Natural killer cell (primary cell): ENCODE results near the gene FOXF1. TPM values are rescaled to one million over a fixed set of nuclear protein-coding genes. Genes with fewer than 3 reads are reported as not detected.
A peak's percentile ranks its signal among the peaks of the same experiment; 100 is the strongest.

ENCODE experiments used
- ATAC-seq, 3 donors: fragments of 150-1000 bp in 2 of 3; fragments of 200-7000 bp in 1 of 3; cut with Tn5 transposase; 1 replicate in 1 of 3; 2 replicates in 2 of 3; pipeline ENCODE4 v1.10.0; 2021; ENCODE audit warnings: mild to moderate bottlenecking in 2 of 3, moderate library complexity in 2 of 3
- DNase-seq, 2 donors: peaks; one replicate each; pipeline versions ENCODE4 v3.0.0 to v3.0.0-alpha.2; 2013 to 2021; ENCODE audit warnings: mixed read lengths in 1 of 2
- H3K27ac ChIP-seq: one replicate; pipeline ENCODE4 v1.5.1; 2013; ENCODE audit warnings: mild to moderate bottlenecking, low read length
- H3K27me3 ChIP-seq: one replicate; pipeline ENCODE4 v1.6.1; 2013; ENCODE audit warnings: low read length; ENCODE audit not compliant: control insufficient read depth, insufficient read depth
- H3K36me3 ChIP-seq: one replicate; pipeline ENCODE4 v1.6.1; 2013; ENCODE audit warnings: low read length; ENCODE audit not compliant: control insufficient read depth, insufficient read depth
- H3K4me1 ChIP-seq: one replicate; pipeline ENCODE4 v1.6.1; 2013; ENCODE audit warnings: low read length; ENCODE audit not compliant: control insufficient read depth, insufficient read depth
- H3K4me3 ChIP-seq: one replicate; pipeline ENCODE4 v1.5.1; 2013; ENCODE audit warnings: low read length
- H3K9me3 ChIP-seq: one replicate; pipeline ENCODE4 v1.6.1; 2013; ENCODE audit warnings: low read length; ENCODE audit not compliant: control insufficient read depth, insufficient read depth
- H3K27ac Mint-ChIP-seq, 2 donors: one replicate each; pipeline ENCODE4 v1.8.0; 2022; ENCODE audit warnings: mild to moderate bottlenecking in 2 of 2, mixed read lengths in 2 of 2, moderate library complexity in 1 of 2
- H3K27me3 Mint-ChIP-seq, 2 donors: one replicate each; pipeline ENCODE4 v1.8.0; 2022; ENCODE audit warnings: low read depth in 2 of 2, mixed read lengths in 2 of 2
- H3K36me3 Mint-ChIP-seq: one replicate; pipeline ENCODE4 v1.8.0; 2022; ENCODE audit warnings: mixed read lengths
- H3K4me1 Mint-ChIP-seq, 2 donors: one replicate each; pipeline ENCODE4 v1.8.0; 2022; ENCODE audit warnings: mixed read lengths in 2 of 2
- H3K4me3 Mint-ChIP-seq: one replicate; pipeline ENCODE4 v1.8.0; 2022; ENCODE audit warnings: mild to moderate bottlenecking, moderate library complexity, mixed read lengths
- H3K9me3 Mint-ChIP-seq, 2 donors: one replicate each; pipeline ENCODE4 v1.8.0; 2022; ENCODE audit warnings: mixed read lengths in 2 of 2
- WGBS: methylation state at CpG from one replicate; pipeline ENCODE4 v1.1.7; 2013; ENCODE audit warnings: missing lambda C conversion rate; ENCODE audit not compliant: insufficient coverage; 5-methylcytosine and 5-hydroxymethylcytosine counted together
- intact Hi-C: fragments of 100-400 bp; cut with micrococcal nuclease; formaldehyde crosslinking; loops from one replicate; pipeline ENCODE4 v1.14.2; 2022
- total RNA-seq, 4 donors: library from RNA; stranded (reverse); fragments of 120-200 nt in 1 of 4; gene quantifications; one replicate each; pipeline versions ENCODE4 v1.2.3 to v1.2.4, GENCODE V29; 2013 to 2022
- TF ChIP-seq, protein P1 (sequence below): fragments of 200-600 bp; IDR thresholded peaks from one replicate; pipeline ENCODE4 v1.8.0; 2022; ENCODE audit warnings: antibody characterized with exemption

The FOXF1 gene
- total RNA-seq, 3 donors from 2014 or later (not counting 1 experiment from before 2014, with no cell fraction given): not detected

DNA sequence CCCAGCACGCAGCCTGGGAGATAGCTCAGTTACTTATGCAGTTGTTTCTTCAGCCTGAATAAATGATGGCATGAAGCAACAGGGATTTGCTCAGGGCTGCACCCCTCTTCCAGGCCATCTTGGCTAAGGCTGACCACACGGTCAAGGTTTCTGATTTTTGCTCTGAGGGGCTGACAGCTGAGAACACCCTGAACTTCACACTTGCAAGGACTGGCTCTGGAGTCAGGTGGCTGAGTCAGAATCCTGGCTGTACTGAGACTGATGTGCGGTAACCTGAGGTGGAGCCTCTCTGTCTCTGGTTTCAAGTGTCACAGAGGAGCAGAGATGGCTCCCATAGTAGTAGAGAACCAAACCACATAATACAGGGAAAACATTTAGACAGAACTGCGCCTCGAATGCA lies 40.0 kb downstream of the FOXF1 start:
- no peaks in the 10 kb centered on the region for H3K36me3 Mint-ChIP-seq

DNA sequence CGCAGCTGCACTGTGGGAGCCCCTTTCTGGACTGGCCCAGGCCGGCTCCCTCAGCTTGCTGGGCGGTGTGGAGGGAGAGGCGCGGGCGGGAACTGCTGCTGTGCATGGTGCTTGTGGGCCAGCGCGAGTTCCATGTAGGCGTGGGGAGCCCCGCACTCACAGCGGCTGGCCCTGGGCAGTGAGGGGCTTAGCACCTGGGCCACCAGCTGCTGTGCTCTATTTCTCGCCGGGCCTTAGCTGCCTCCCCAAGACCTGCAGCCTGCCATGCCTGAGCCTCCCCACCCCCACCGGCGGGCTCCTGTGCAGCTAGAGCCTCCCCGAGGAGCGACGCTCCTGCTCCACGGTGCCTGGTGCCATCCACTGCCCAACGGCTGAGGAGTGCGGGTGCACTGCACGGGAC lies 43.0 kb downstream of the FOXF1 start:
- Mint-ChIP-seq H3K27ac (peak overlapping the region; percentile 90 to 99), H3K9me3 (no peaks in the 10 kb centered on the region), H3K36me3 (no peaks in the 10 kb centered on the region), H3K27me3 (peaks cover 0 to 3% of the 10 kb centered on the region in 2 donors), H3K4me1 (peaks cover 20 to 26% of the 10 kb centered on the region in 2 donors), H3K4me3 (peak overlapping the region; percentile 95)
- Histone ChIP-seq H3K9me3 (no peaks in the 10 kb centered on the region), H3K27me3 (no peaks in the 10 kb centered on the region), H3K4me1 (peaks cover 18% of the 10 kb centered on the region), H3K27ac (no peak overlapping the region), H3K4me3 (no peak overlapping the region), H3K36me3 (peaks cover 6% of the 10 kb centered on the region)
- 99% methylated on average over 22 of the region's 22 CpGs for WGBS
- no peak for ATAC-seq
- DNase-seq: no peak
- TF ChIP-seq, protein P1, sequence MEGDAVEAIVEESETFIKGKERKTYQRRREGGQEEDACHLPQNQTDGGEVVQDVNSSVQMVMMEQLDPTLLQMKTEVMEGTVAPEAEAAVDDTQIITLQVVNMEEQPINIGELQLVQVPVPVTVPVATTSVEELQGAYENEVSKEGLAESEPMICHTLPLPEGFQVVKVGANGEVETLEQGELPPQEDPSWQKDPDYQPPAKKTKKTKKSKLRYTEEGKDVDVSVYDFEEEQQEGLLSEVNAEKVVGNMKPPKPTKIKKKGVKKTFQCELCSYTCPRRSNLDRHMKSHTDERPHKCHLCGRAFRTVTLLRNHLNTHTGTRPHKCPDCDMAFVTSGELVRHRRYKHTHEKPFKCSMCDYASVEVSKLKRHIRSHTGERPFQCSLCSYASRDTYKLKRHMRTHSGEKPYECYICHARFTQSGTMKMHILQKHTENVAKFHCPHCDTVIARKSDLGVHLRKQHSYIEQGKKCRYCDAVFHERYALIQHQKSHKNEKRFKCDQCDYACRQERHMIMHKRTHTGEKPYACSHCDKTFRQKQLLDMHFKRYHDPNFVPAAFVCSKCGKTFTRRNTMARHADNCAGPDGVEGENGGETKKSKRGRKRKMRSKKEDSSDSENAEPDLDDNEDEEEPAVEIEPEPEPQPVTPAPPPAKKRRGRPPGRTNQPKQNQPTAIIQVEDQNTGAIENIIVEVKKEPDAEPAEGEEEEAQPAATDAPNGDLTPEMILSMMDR: no peak
- intact Hi-C loops: no loop called here

More for the DNA sequence above, 40.0 kb downstream of the FOXF1 start:
- Mint-ChIP-seq H3K9me3 (no peaks in the 10 kb centered on the region), H3K27me3 (no peaks in the 10 kb centered on the region), H3K4me1 (peaks cover 16 to 21% of the 10 kb centered on the region in 2 donors), H3K4me3 (no peak overlapping the region), H3K27ac (no peak overlapping the region)
- Histone ChIP-seq H3K36me3 (peaks cover 26% of the 10 kb centered on the region), H3K4me1 (peaks cover 12% of the 10 kb centered on the region), H3K27me3 (no peaks in the 10 kb centered on the region), H3K27ac (no peak overlapping the region), H3K4me3 (no peak overlapping the region), H3K9me3 (no peaks in the 10 kb centered on the region)
- 92% methylated on average over 5 of the region's 5 CpGs for WGBS
- DNase-seq (no peak), ATAC-seq (no peak)
- TF ChIP-seq, protein P1: no peak
- intact Hi-C loops: no loop called here

DNA sequence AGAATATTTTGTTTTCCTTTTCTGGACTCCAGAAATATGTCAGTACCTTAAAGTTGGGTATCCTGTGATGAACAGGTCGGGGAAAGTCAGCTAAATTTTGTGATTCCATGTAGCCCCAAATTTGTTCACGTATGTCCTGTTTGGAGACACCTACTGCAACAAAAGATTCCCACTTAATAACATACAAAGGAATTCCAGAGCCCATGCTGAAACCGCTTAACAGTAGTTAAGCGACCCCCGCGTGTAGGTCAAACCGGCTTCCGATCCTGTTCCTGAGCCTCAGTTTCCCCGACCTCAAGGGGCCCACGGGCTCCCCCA lies 44.2 kb downstream of the FOXF1 start:
- peak overlapping the region; percentile 95 for H3K4me3 Mint-ChIP-seq
- WGBS: 8% methylated on average over 10 of the region's 10 CpGs
- H3K9me3 Mint-ChIP-seq: no peaks in the 10 kb centered on the region
- Histone ChIP-seq H3K36me3 (peaks cover 2% of the 10 kb centered on the region), H3K9me3 (no peaks in the 10 kb centered on the region), H3K27ac (peak overlapping the region; percentile 88), H3K4me3 (peak overlapping the region; percentile 86), H3K27me3 (no peaks in the 10 kb centered on the region), H3K4me1 (peaks cover 18% of the 10 kb centered on the region)
- H3K27ac Mint-ChIP-seq: peak overlapping the region; percentile 90 to 99
- TF ChIP-seq, protein P1: no peak
- peaks cover 0 to 3% of the 10 kb centered on the region in 2 donors for H3K27me3 Mint-ChIP-seq
- DNase-seq (no peak), ATAC-seq (no peak)
- H3K36me3 Mint-ChIP-seq: no peaks in the 10 kb centered on the region
- peaks cover 20 to 26% of the 10 kb centered on the region in 2 donors for H3K4me1 Mint-ChIP-seq
- intact Hi-C loops: no loop called here
